Sigmoid colon (tissue), 4 donors: Measurements from ENCODE around the gene POLR2H.

Experiments
- CTCF ChIP-seq, 4 experiments: fragments of 450-650 bp in 3 of 4; fragments of 200-600 bp in 1 of 4; IDR thresholded peaks; one replicate each; pipeline ENCODE4 v1.5.1; 2016 to 2019; ENCODE audit warnings: antibody characterized with exemption in 4 of 4, mild to moderate bottlenecking in 3 of 4, moderate library complexity in 2 of 4
- EP300 ChIP-seq, 4 donors: sonication (generic); formaldehyde crosslinking; IDR thresholded peaks; one replicate each; pipeline ENCODE4 v1.6.1; 2017; ENCODE audit warnings: antibody characterized with exemption in 4 of 4
- POLR2AphosphoS5 ChIP-seq, 4 donors: sonication (generic); formaldehyde crosslinking; IDR thresholded peaks; one replicate each; pipeline ENCODE4 v1.6.1; 2017; ENCODE audit warnings: antibody characterized with exemption in 4 of 4

GRCh38 chr3:184379358-184380184 is 18.1 kb downstream of the POLR2H start, which contains the start of gene CHRD:
- no peak for TF ChIP-seq CTCF (IDR thresholded peaks at IDR 0.05)
- no peak for TF ChIP-seq POLR2AphosphoS5 (IDR thresholded peaks at IDR 0.05)
- no peak for TF ChIP-seq EP300 (IDR thresholded peaks at IDR 0.05)
